Mesendoderm (in vitro differentiated cells): ENCODE results near the gene CAB39L.
A peak's percentile ranks its signal among the peaks of the same experiment; 100 is the strongest.

ENCODE experiments used
- DNase-seq: peaks from one replicate; pipeline ENCODE4 v3.0.0; 2013
- H2AK5ac ChIP-seq: 2 replicates; pipeline ENCODE4 v1.6.1; 2013; ENCODE audit warnings: low read length, inconsistent platforms
- H2BK120ac ChIP-seq: 2 replicates; pipeline ENCODE4 v1.6.1; 2013; ENCODE audit warnings: low read depth, mild to moderate bottlenecking, low read length, moderate library complexity, mixed read lengths
- H2BK15ac ChIP-seq: replicated peaks from 2 replicates; pipeline ENCODE4 v1.6.1; 2013; ENCODE audit warnings: low read depth, mild to moderate bottlenecking, moderate library complexity
- H2BK5ac ChIP-seq: 2 replicates; pipeline ENCODE4 v1.6.1; 2013; ENCODE audit warnings: low read length, inconsistent platforms
- H3K18ac ChIP-seq: 2 replicates; pipeline ENCODE4 v1.6.1; 2013; ENCODE audit warnings: mild to moderate bottlenecking, low read length, mixed read lengths
- H3K23ac ChIP-seq: one replicate; pipeline ENCODE4 v1.6.1; 2013; ENCODE audit warnings: low read length
- H3K27ac ChIP-seq: 2 replicates; pipeline ENCODE4 v1.5.1; 2013; ENCODE audit warnings: low read depth, mild to moderate bottlenecking, inconsistent platforms, low read length, moderate library complexity
- H3K27me3 ChIP-seq: 2 replicates; pipeline ENCODE4 v1.6.1; 2013; ENCODE audit warnings: low read length, control low read depth, mild to moderate bottlenecking, inconsistent platforms; ENCODE audit not compliant: insufficient read depth, poor library complexity
- H3K36me3 ChIP-seq: 2 replicates; pipeline ENCODE4 v1.6.1; 2013; ENCODE audit warnings: low read length, inconsistent platforms; ENCODE audit not compliant: control insufficient read depth, insufficient read depth
- H3K4ac ChIP-seq: one replicate; pipeline ENCODE4 v1.6.1; 2013; ENCODE audit warnings: low read depth, mild to moderate bottlenecking, low read length, moderate library complexity
- H3K4me1 ChIP-seq: 2 replicates; pipeline ENCODE4 v1.6.1; 2013; ENCODE audit warnings: low read depth, low read length, inconsistent platforms; ENCODE audit not compliant: control insufficient read depth
- H3K4me2 ChIP-seq: 2 replicates; pipeline ENCODE4 v1.6.1; 2013; ENCODE audit warnings: low read length
- H3K4me3 ChIP-seq: 2 replicates; pipeline ENCODE4 v1.5.1; 2013; ENCODE audit warnings: mild to moderate bottlenecking, low read length
- H3K56ac ChIP-seq: one replicate; pipeline ENCODE4 v1.6.1; 2013; ENCODE audit warnings: low read length
- H3K79me1 ChIP-seq: 2 replicates; pipeline ENCODE4 v1.6.1; 2013; ENCODE audit warnings: low read length, inconsistent platforms
- H3K79me2 ChIP-seq: 2 replicates; pipeline ENCODE4 v1.6.1; 2013; ENCODE audit warnings: mild to moderate bottlenecking, low read length; ENCODE audit not compliant: control insufficient read depth, insufficient read depth
- H3K9ac ChIP-seq: 2 replicates; pipeline ENCODE4 v1.6.1; 2013; ENCODE audit warnings: low read length, inconsistent platforms
- H4K5ac ChIP-seq: one replicate; pipeline ENCODE4 v1.6.1; 2013; ENCODE audit warnings: low read length
- H4K8ac ChIP-seq: one replicate; pipeline ENCODE4 v1.6.1; 2013; ENCODE audit warnings: low read depth, mild to moderate bottlenecking, control low read depth, low read length, moderate library complexity
- WGBS: extraction: QIAGEN DNeasy Blood & Tissue Kit; methylation state at CpG from one replicate; pipeline ENCODE4 v1.1.7; 2013; ENCODE audit warnings: low lambda C conversion rate, missing lambda C conversion rate; ENCODE audit not compliant: insufficient coverage; ENCODE audit errors: extremely low coverage; 5-methylcytosine and 5-hydroxymethylcytosine counted together

CAB39L gene

DNA sequence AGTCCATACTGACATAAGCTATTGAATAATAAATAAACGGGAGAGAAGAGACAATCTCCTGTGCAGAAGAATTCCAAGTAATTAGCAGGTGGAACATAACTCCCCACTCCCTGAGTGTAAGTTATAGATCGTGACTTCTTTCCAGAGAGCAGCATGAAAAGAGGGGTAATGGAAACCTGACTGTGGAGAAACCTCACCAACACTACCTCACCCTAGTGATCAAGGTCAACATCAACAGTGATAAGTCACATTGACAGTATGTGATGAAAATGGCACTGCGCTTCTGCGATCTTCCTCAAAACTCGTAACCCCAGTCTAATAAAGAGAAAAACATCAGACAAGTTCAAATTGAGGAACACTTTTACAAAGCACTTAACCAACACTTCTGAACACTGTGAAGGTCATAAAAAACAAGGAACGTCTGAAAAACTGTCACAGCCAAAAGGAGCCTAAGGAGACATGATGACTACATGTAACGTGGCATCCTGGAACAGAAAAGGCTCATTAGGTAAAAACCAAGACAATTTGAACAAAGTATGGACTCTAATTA is 19.8 kb downstream of the CAB39L start:
- Histone ChIP-seq H3K9ac (no peak overlapping the region), H4K5ac (no peak overlapping the region), H3K4me2 (no peak overlapping the region), H3K79me1 (no peaks in the 10 kb centered on the region), H3K4ac (no peak overlapping the region), H3K18ac (no peak overlapping the region), H3K56ac (no peak overlapping the region), H3K27me3 (no peaks in the 10 kb centered on the region), H2AK5ac (no peak overlapping the region), H3K27ac (no peak overlapping the region), H3K4me1 (no peaks in the 10 kb centered on the region), H2BK15ac (no peak overlapping the region), H4K8ac (no peak overlapping the region), H2BK5ac (no peak overlapping the region), H3K23ac (no peak overlapping the region), H2BK120ac (no peak overlapping the region), H3K4me3 (no peak overlapping the region), H3K79me2 (no peaks in the 10 kb centered on the region), H3K36me3 (no peaks in the 10 kb centered on the region)
- no peak for DNase-seq
- no CpG with 5 or more reads among the region's 7 CpGs for WGBS

- peak; percentile 87 for DNase-seq
- H3K4me3 ChIP-seq = no peak overlapping the region
- H3K56ac ChIP-seq = no peak overlapping the region
- H2AK5ac ChIP-seq = no peak overlapping the region
- H3K4me1 ChIP-seq = no peaks in the 10 kb centered on the region
- no peak overlapping the region for H3K9ac ChIP-seq
- no peak overlapping the region for H3K4me2 ChIP-seq
- no peak overlapping the region for H2BK120ac ChIP-seq
- no peaks in the 10 kb centered on the region for H3K79me1 ChIP-seq
- no peak overlapping the region for H3K27ac ChIP-seq
- no peak overlapping the region for H4K8ac ChIP-seq
- WGBS = no CpG with 5 or more reads among the region's 3 CpGs
- H3K23ac ChIP-seq = no peak overlapping the region
- H4K5ac ChIP-seq = no peak overlapping the region
- H2BK15ac ChIP-seq = no peak overlapping the region
- H2BK5ac ChIP-seq = no peak overlapping the region
- no peaks in the 10 kb centered on the region for H3K27me3 ChIP-seq
- no peak overlapping the region for H3K18ac ChIP-seq
- no peak overlapping the region for H3K4ac ChIP-seq
- no peaks in the 10 kb centered on the region for H3K79me2 ChIP-seq
- no peaks in the 10 kb centered on the region for H3K36me3 ChIP-seq
Measured at GRCh38 chr13:49421391-49421790, 22.5 kb downstream of the CAB39L start.

DNA sequence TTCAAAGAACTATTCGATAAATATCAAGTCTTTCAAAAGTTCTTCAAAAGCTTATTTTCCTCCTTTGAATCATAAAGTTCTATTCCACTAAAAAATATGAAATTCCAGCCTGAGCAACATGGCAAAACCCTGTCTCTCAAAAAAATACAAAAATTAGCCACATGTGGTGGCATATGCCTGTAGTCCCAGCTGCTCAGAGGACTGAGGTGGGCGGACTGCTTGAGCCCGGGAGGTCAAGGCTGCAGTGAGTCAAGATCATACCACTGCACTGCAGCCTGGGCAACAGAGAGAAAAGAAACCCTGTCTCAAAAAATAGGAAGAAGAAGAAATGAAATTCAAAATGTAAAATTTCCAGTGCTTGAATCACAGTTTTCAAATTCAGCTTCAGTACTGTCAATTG is 24.6 kb downstream of the CAB39L start:
- Histone ChIP-seq H4K5ac (no peak overlapping the region), H3K4me2 (no peak overlapping the region), H4K8ac (no peak overlapping the region), H3K27ac (no peak overlapping the region), H2BK15ac (no peak overlapping the region), H3K18ac (no peak overlapping the region), H2AK5ac (no peak overlapping the region), H3K4me1 (no peaks in the 10 kb centered on the region), H3K79me1 (no peaks in the 10 kb centered on the region), H3K36me3 (no peaks in the 10 kb centered on the region), H3K79me2 (no peaks in the 10 kb centered on the region), H3K23ac (no peak overlapping the region), H2BK5ac (no peak overlapping the region), H3K56ac (no peak overlapping the region), H3K4me3 (no peak overlapping the region), H3K27me3 (no peaks in the 10 kb centered on the region), H3K9ac (no peak overlapping the region), H3K4ac (no peak overlapping the region), H2BK120ac (no peak overlapping the region)
- no CpG with 5 or more reads among the region's 3 CpGs for WGBS
- DNase-seq = no peak

DNA sequence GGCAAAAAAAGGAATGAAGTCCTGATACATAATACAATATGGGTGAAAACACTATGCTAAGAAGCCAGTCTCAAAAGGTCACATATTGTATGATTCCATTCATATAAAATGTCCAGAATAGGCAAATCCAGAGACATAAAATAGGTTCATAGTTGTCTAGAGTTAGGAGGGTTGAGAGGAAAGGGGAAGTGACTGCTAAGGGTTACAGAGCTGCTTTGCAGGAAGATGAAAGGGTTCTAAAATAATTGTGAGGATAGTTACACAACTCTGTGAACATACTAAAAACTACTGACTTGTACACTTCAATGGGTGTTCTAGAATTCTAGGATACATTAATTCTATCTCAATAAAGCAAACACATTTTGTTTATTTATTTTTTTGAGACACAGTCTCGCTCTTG is 25.7 kb downstream of the CAB39L start:
- Histone ChIP-seq H3K36me3 (no peaks in the 10 kb centered on the region), H4K8ac (no peak overlapping the region), H3K27ac (no peak overlapping the region), H2BK120ac (no peak overlapping the region), H3K27me3 (no peaks in the 10 kb centered on the region), H3K79me2 (no peaks in the 10 kb centered on the region), H4K5ac (no peak overlapping the region), H2AK5ac (no peak overlapping the region), H3K79me1 (no peaks in the 10 kb centered on the region), H3K23ac (no peak overlapping the region), H3K4ac (no peak overlapping the region), H2BK5ac (no peak overlapping the region), H3K4me3 (no peak overlapping the region), H3K56ac (no peak overlapping the region), H3K9ac (no peak overlapping the region), H3K4me1 (no peaks in the 10 kb centered on the region), H3K4me2 (no peak overlapping the region), H3K18ac (no peak overlapping the region), H2BK15ac (no peak overlapping the region)
- WGBS = no CpG with 5 or more reads among the region's 1 CpG
- DNase-seq = no peak

GRCh38 chr13:49417161-49417560 is 26.7 kb downstream of the CAB39L start:
- H3K27ac ChIP-seq = no peak overlapping the region
- H3K27me3 ChIP-seq = no peaks in the 10 kb centered on the region
- no peaks in the 10 kb centered on the region for H3K4me1 ChIP-seq
- H3K4ac ChIP-seq = no peak overlapping the region
- no peak overlapping the region for H3K4me2 ChIP-seq
- no peak overlapping the region for H4K5ac ChIP-seq
- no peak overlapping the region for H2BK120ac ChIP-seq
- DNase-seq = no peak
- H3K18ac ChIP-seq = no peak overlapping the region
- no peak overlapping the region for H3K4me3 ChIP-seq
- no peak overlapping the region for H2BK5ac ChIP-seq
- H3K56ac ChIP-seq = no peak overlapping the region
- H4K8ac ChIP-seq = no peak overlapping the region
- no peaks in the 10 kb centered on the region for H3K79me2 ChIP-seq
- 100% methylated on average over 1 of the region's 3 CpGs for WGBS
- no peak overlapping the region for H3K9ac ChIP-seq
- H2BK15ac ChIP-seq = no peak overlapping the region
- H3K23ac ChIP-seq = no peak overlapping the region
- no peaks in the 10 kb centered on the region for H3K79me1 ChIP-seq
- H2AK5ac ChIP-seq = no peak overlapping the region
- H3K36me3 ChIP-seq = no peaks in the 10 kb centered on the region

DNA sequence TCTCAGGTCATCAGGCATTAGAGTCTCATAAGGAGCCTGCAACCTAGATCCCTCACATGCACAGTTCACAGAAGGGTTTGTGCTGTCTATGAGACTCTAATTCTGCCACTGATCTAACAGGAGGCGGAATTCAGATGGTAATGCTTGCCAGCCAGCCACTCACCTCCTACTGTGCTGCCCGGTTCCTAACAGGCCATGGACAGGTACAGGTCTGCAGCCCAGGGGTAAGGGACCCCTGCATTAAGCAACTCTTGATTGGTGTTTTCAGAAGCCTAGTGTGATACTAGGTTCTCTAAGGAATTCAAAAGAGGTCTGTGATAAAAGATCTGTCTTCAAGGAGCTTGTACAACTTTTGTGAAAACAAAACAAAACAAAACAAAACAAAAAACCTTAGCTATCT is 31.1 kb downstream of the CAB39L start:
- Histone ChIP-seq H3K27ac (no peak overlapping the region), H3K4me2 (no peak overlapping the region), H3K23ac (no peak overlapping the region), H3K56ac (no peak overlapping the region), H2AK5ac (no peak overlapping the region), H2BK5ac (no peak overlapping the region), H3K4me1 (no peaks in the 10 kb centered on the region), H3K79me1 (no peaks in the 10 kb centered on the region), H3K9ac (no peak overlapping the region), H2BK15ac (no peak overlapping the region), H2BK120ac (no peak overlapping the region), H3K79me2 (no peaks in the 10 kb centered on the region), H3K18ac (no peak overlapping the region), H3K27me3 (no peaks in the 10 kb centered on the region), H4K8ac (no peak overlapping the region), H3K4me3 (no peak overlapping the region), H3K36me3 (no peaks in the 10 kb centered on the region), H4K5ac (no peak overlapping the region), H3K4ac (no peak overlapping the region)
- WGBS = no CpG with 5 or more reads among the region's 2 CpGs
- DNase-seq = no peak
